Adrenal gland (tissue), 5 donors: ENCODE results near the gene ZFHX3.
A peak's percentile ranks its signal among the peaks of the same experiment; 100 is the strongest.

Source experiments
- CTCF ChIP-seq, 6 experiments: fragments of 450-650 bp in 4 of 6; fragments of 200-600 bp in 2 of 6; sonication (generic) in 1 of 6; IDR thresholded peaks; 1 replicate in 5 of 6; 2 replicates in 1 of 6; pipeline versions ENCODE4 v1.5.1 to v1.8.0; 2016 to 2021; ENCODE audit warnings: antibody characterized with exemption in 6 of 6, mild to moderate bottlenecking in 2 of 6, moderate library complexity in 1 of 6
- POLR2A ChIP-seq, 2 donors: fragments of 450-650 bp; IDR thresholded peaks; one replicate each; pipeline ENCODE4 v1.6.1; 2017; ENCODE audit warnings: antibody characterized with exemption in 2 of 2, mild to moderate bottlenecking in 2 of 2, moderate library complexity in 1 of 2
- donor health status: DM: no; HTN: no; CAD: no.

- TF ChIP-seq POLR2A (IDR thresholded peaks at IDR 0.05) (peak; percentile 9 to 14), CTCF (IDR thresholded peaks at IDR 0.05) (no peak)
These were observed 10.3 kb upstream of the ZFHX3 start for GRCh38 chr16:73058221-73058615.
